ENCODE results near the gene PITPNM3. TPM values are rescaled to one million over a fixed set of nuclear protein-coding genes. Genes with fewer than 3 reads are reported as not detected.
A peak's percentile ranks its signal among the peaks of the same experiment; 100 is the strongest.

The PITPNM3 gene
- total and polyA plus RNA-seq, 2 of the 13 experiments (the other 11 are each of a cell fraction or from before 2014, with no cell fraction given) = 0.13 to 0.29 TPM

DNA sequence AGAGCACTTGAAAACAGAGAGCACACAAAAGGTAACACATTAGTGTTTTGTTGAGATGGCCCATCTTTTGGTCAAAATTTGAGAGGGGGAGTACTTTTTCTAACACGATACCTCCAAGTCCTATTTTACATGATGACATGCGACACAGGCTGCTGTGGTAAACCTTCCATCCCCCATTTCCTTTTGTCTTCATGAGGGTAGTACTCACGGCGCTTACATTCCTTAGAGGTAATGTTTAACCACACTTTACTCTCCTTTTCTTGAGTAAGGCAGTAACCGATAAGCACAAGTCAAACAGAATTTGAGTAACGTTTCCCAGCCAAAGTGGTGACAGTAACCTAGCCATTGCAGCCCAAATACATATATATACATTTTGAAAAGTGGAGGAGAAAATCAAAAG is 35.8 kb upstream of the PITPNM3 start:
- peak overlapping the region; percentile 43 for H3K27ac ChIP-seq (ENCODE audit: extremely low read length, insufficient read depth, low read length)
- peaks cover 21 to 50% of the 10 kb centered on the region in 2 experiments; a peak in 4 of 5 replicates for H3K36me3 ChIP-seq (replicated peaks in 1 of 2; ENCODE audit: control insufficient read depth in 1 of 2, insufficient read depth in 2 of 2, low read length in 2 of 2)
- DNase-seq (ENCODE audit: low spot score) (peak; percentile 78), FAIRE-seq (peak; percentile 94), ATAC-seq (peak; percentile 84)
- ChIA-PET POLR2A (no interaction called here), CTCF (ENCODE audit: low intra/inter-chr PET ratio, low total read pairs) (no interaction called here)
- H3K4me1 ChIP-seq (ENCODE audit: insufficient read depth, low read length) = peaks cover 21% of the 10 kb centered on the region
- BruUV-seq (replicated peaks) = no TSS peak
- intact Hi-C loops (cut with micrococcal nuclease; ENCODE audit: unreplicated experiment) (no loop called here), in situ Hi-C loops (cut with HindIII; ENCODE audit: extremely low pct_ligation_motif_present, low pct_unique_long_range_greater_than_20kb) (no loop called here)
- no peaks in the 10 kb centered on the region for H3K9me3 ChIP-seq (ENCODE audit: low read length)
- H3K79me2 ChIP-seq (ENCODE audit: insufficient read depth, low read length) = no peaks in the 10 kb centered on the region
- 22% methylated on average over 6 of the region's 6 CpGs for WGBS (ENCODE audit: low lambda C conversion rate)
- no peaks in the 10 kb centered on the region for H3K27me3 ChIP-seq (ENCODE audit: control insufficient read depth in 1 of 2, insufficient read depth in 2 of 2, low read length in 2 of 2)
- H3K4me2 ChIP-seq (ENCODE audit: low read depth, low read length) = peak overlapping the region; percentile 36
- peak overlapping the region in 1 of 3 experiments; percentile 7; a peak in 1 of 6 replicates for H3K4me3 ChIP-seq (replicated peaks in 1 of 3; ENCODE audit: insufficient read depth in 1 of 3, low read depth in 2 of 3, low read length in 3 of 3)
- H4K20me1 ChIP-seq (ENCODE audit: insufficient read depth, low read length) = no peaks in the 10 kb centered on the region
- H2AFZ ChIP-seq (ENCODE audit: low read length) = no peak overlapping the region
- no peak overlapping the region for H3K9ac ChIP-seq (ENCODE audit: insufficient read depth, low read depth, low read length)
- TF ChIP-seq GATAD2A (CRISPR knock-in tag; IDR thresholded peaks at IDR 0.05) = peak; percentile 42; the same call in 1 of the 2 replicates
- TF ChIP-seq ZNF281 (CRISPR knock-in tag; IDR thresholded peaks at IDR 0.05; ENCODE audit: borderline replicate concordance) = peak; percentile 36; the same call in 1 of the 2 replicates
- peak; percentile 48; the same call in 1 of the 2 replicates for TF ChIP-seq SOX5 (CRISPR knock-in tag; IDR thresholded peaks at IDR 0.05; ENCODE audit: borderline replicate concordance)
- TF ChIP-seq SOX6 (IDR thresholded peaks at IDR 0.05) = no peak
- peak; percentile 72; the same call in 1 of the 2 replicates for TF ChIP-seq SOX6 (CRISPR knock-in tag; IDR thresholded peaks at IDR 0.05)
- peak; percentile 81 for TF ChIP-seq HNF1A (IDR thresholded peaks at IDR 0.05; ENCODE audit: low read depth)
- TF ChIP-seq HNF1A (CRISPR knock-in tag; IDR thresholded peaks at IDR 0.05; ENCODE audit: borderline replicate concordance) = peak; percentile 72
- no peak for TF ChIP-seq SOX13 (IDR thresholded peaks at IDR 0.05)
- peak in 1 of 2 experiments; percentile 76; a peak in 2 of 4 replicates for TF ChIP-seq SOX13 (CRISPR knock-in tag; conservative IDR thresholded peaks at IDR 0.05 in 1 of 2, IDR thresholded peaks at IDR 0.05 in 1 of 2)
- TF ChIP-seq THAP11 (CRISPR knock-in tag; IDR thresholded peaks at IDR 0.05) = no peak
- TF ChIP-seq, protein P1, sequence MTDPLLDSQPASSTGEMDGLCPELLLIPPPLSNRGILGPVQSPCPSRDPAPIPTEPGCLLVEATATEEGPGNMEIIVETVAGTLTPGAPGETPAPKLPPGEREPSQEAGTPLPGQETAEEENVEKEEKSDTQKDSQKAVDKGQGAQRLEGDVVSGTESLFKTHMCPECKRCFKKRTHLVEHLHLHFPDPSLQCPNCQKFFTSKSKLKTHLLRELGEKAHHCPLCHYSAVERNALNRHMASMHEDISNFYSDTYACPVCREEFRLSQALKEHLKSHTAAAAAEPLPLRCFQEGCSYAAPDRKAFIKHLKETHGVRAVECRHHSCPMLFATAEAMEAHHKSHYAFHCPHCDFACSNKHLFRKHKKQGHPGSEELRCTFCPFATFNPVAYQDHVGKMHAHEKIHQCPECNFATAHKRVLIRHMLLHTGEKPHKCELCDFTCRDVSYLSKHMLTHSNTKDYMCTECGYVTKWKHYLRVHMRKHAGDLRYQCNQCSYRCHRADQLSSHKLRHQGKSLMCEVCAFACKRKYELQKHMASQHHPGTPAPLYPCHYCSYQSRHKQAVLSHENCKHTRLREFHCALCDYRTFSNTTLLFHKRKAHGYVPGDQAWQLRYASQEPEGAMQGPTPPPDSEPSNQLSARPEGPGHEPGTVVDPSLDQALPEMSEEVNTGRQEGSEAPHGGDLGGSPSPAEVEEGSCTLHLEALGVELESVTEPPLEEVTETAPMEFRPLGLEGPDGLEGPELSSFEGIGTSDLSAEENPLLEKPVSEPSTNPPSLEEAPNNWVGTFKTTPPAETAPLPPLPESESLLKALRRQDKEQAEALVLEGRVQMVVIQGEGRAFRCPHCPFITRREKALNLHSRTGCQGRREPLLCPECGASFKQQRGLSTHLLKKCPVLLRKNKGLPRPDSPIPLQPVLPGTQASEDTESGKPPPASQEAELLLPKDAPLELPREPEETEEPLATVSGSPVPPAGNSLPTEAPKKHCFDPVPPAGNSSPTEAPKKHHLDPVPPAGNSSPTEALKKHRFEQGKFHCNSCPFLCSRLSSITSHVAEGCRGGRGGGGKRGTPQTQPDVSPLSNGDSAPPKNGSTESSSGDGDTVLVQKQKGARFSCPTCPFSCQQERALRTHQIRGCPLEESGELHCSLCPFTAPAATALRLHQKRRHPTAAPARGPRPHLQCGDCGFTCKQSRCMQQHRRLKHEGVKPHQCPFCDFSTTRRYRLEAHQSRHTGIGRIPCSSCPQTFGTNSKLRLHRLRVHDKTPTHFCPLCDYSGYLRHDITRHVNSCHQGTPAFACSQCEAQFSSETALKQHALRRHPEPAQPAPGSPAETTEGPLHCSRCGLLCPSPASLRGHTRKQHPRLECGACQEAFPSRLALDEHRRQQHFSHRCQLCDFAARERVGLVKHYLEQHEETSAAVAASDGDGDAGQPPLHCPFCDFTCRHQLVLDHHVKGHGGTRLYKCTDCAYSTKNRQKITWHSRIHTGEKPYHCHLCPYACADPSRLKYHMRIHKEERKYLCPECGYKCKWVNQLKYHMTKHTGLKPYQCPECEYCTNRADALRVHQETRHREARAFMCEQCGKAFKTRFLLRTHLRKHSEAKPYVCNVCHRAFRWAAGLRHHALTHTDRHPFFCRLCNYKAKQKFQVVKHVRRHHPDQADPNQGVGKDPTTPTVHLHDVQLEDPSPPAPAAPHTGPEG (CRISPR knock-in tag; IDR thresholded peaks at IDR 0.05) = no peak

Data from HepG2 (cell line).